NB4 (cell line): ENCODE results near the gene SPRR2B.
"Not testable (repeated sequence)": the region's sequence is repeated elsewhere in the genome, so short reads cannot be mapped to it uniquely, and the experiment has no call there.

Experiments
- DNase-seq: peaks from one replicate; pipeline ENCODE4 v3.0.0; 2010; ENCODE audit warnings: low read depth
- H3K4me3 ChIP-seq: one replicate; pipeline ENCODE4 v1.5.1; 2011; ENCODE audit warnings: mild to moderate bottlenecking, low read depth, low read length, moderate library complexity
- CTCF ChIP-seq: IDR thresholded peaks from one replicate; pipeline ENCODE4 v1.5.1; 2012; ENCODE audit warnings: low read depth, low read length
- MAX ChIP-seq: IDR thresholded peaks from 2 replicates; pipeline ENCODE4 v1.6.1; 2011; ENCODE audit warnings: low read depth, low read length
- MYC ChIP-seq: IDR thresholded peaks from 2 replicates; pipeline ENCODE4 v1.6.1; 2011; ENCODE audit warnings: low read depth, low read length
- POLR2A ChIP-seq: IDR thresholded peaks from 2 replicates; pipeline ENCODE4 v1.6.1; 2011; ENCODE audit warnings: mild to moderate bottlenecking; ENCODE audit not compliant: insufficient read length; ENCODE audit errors: extremely low read depth

SPRR2B gene

DNA sequence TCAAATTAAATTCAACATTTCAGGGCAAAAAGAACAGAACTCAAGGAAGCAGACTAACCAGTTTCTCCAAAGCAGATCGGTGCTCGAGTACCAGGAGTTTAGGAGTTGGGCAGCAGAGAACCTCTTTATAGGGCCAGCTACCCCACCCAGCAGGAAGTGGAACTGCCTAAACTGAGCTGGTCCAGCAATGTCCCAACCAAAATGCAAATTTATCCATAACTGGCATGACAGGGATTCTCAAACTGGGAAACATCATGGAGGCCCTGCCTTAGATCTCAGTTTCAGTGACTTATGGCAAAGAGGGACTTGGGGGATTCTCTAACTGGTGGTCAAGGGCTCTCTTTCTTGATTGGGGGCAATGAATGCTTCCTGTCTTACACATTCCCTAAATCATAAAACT, at the start of gene SPRR2B:
SPRR2B (minus strand) TSS at position 101 of the 400 bp plus-strand sequence. CDS start 772 bp downstream, outside the sequence.
- DNase-seq = no peak
- H3K4me3 ChIP-seq = no peak within 1 kb of the TSS
- TF ChIP-seq POLR2A (no peak), MYC (no peak), MAX (no peak)

DNA sequence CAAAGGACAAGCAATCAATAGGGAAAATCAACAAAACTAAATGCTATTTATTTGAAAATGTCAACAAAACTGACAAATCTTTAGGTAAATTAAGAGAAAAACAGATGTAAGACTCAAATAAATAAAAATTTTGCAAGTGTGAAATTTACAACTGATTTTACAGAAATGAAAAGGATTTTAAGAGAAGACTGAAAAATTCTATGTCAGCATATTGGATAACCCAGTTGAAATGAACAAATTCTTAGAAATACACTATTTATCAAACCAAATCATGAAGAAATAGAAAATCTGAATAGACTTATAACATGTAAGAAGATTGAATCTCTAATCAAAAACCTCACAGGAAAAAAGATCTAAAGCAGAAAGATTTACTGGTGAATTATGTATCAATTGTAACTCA, 49.5 kb upstream of the SPRR2B start:
- no peak for DNase-seq
- TF ChIP-seq MAX = no peak

GRCh38 chr1:153119491-153119971, 48.1 kb upstream of the SPRR2B start:
- DNase-seq = no peak
- no peak for TF ChIP-seq CTCF
- no peak for TF ChIP-seq MAX
- TF ChIP-seq MYC = no peak
- TF ChIP-seq POLR2A = no peak

More for the DNA sequence above, 49.5 kb upstream of the SPRR2B start:
- no peak overlapping the region for H3K4me3 ChIP-seq

GRCh38 chr1:153115264-153115663, 43.9 kb upstream of the SPRR2B start:
- not testable (repeated sequence) for DNase-seq, H3K4me3 ChIP-seq

More at GRCh38 chr1:153119491-153119971, 48.1 kb upstream of the SPRR2B start:
- no peak overlapping the region for H3K4me3 ChIP-seq

GRCh38 chr1:153113416-153113815, 42.0 kb upstream of the SPRR2B start, which contains the start of gene SPRR2F:
Gene SPRR2F (minus strand): TSS chr1:153113516. CDS start chr1:153112733, 783 bp downstream.
- H3K4me3 ChIP-seq = no peak within 1 kb of the TSS
- no peak for TF ChIP-seq MYC
- DNase-seq = no peak

DNA sequence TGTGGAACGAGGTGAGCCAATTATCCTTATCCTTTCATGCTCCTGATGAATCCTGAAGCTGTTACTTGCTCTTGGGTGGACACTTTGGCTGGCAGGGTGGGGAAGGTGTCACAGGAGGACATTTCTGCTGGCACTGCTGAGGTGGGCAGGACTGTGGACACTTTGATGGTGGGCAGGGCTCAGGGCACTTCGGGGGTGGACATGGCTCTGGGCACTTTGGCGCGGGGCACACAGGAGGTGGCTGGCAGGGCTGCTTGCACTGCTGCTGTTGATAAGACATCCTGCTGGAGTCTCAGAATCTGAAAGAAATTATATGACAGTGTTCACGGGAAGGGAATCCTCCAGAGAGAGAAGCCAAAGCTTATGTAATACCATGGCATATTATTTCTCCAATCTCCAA, 41.0 kb upstream of the SPRR2B start:
- not testable (repeated sequence) for H3K4me3 ChIP-seq, DNase-seq

DNA sequence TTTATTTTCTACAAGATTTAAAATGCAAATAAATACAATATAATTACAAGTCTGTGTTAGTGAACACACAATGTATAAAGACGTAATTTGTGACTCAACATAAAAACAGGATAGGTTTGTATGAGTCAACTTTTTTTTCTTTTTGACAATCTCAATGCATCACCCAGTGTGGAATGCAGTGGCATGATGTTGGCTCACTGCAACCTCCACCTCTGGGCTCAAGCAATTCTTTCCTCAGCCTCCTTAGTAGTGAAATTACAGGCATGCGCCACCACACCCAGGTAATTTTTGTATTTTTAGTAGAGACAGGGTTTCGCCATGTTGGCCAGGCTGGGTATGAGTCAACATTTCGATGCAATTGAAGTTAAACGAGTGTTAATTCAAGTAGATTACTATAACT, 28.8 kb upstream of the SPRR2B start:
- H3K4me3 ChIP-seq = no peak overlapping the region
- DNase-seq = no peak
- TF ChIP-seq POLR2A = no peak
- TF ChIP-seq CTCF = no peak
- TF ChIP-seq MYC = no peak

DNA sequence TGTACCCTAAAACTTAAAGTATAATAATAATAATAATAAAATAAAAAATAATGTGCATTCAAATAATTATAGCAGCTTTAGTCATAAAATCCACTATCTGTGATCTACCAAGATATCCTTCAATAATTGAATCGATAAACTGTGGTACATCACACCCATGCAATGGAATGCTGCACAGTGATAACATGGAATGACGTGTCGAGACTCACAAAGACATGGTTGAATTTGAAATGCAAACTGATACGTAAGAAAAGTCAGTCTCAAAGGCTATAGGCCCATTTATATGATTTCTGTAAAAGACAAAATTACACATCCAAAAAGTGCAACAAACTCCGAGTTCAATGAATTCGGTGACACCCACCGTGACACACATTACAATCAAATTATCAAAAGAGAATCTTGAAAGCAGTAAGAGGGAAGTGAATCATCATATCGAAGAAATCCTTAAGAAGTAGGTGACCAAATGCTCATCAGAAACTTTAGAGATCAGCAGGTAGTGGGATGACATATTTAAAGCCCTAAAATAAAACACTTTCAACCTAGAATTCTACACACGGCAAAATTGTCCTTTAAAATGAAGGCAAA, 28.1 kb upstream of the SPRR2B start:
- no peak for TF ChIP-seq POLR2A
- no peak for TF ChIP-seq MYC
- TF ChIP-seq CTCF = no peak
- TF ChIP-seq MAX = no peak
- no peak for DNase-seq
- no peak overlapping the region for H3K4me3 ChIP-seq

GRCh38 chr1:153095764-153096163, 24.4 kb upstream of the SPRR2B start:
- no peak for DNase-seq
- no peak overlapping the region for H3K4me3 ChIP-seq
- TF ChIP-seq MAX (no peak), POLR2A (no peak), CTCF (no peak), MYC (no peak)
